GM21529 (cell line): Measurements from ENCODE around the gene LMAN2.
"Not testable (repeated sequence)": the region's sequence is repeated elsewhere in the genome, so short reads cannot be mapped to it uniquely, and the experiment has no call there.

ENCODE experiments used
- ATAC-seq: cut with Tn5 transposase; IDR thresholded peaks from one replicate; pipeline ENCODE4 v1.9.1; 2021; ENCODE audit not compliant: unreplicated experiment

LMAN2 gene

DNA sequence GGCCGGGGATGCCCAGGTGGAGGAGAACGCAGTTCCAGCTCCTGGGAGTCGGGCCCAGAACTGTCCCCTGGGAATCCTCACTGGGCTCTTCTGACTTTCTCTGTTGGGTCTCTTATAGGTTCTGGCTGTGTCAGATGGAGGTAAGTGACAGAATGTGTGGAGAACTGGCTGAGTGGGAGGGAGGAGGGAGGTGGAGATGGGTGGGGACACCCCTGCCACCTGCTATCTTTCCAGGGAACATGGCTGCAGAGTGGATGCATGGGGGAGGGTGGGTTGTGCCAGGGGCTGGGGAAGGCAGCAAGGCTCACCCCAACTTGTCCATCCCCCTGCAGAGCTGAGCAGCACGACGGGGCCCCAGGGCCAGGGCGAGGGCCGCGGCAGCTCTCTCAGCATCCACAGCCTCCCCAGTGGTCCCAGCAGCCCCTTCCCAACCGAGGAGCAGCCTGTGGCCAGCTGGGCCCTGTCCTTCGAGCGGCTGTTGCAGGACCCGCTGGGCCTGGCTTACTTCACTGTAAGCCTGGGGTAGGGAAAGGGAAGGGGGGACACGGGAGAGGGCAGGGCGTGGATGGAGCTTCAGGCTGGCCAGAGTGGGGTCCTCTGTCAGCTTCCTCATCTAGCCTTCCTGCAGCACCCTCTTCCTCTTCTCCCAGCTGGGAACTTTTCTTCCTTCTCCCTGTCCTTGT is 14.5 kb upstream of the LMAN2 start:
- ATAC-seq = no peak

DNA sequence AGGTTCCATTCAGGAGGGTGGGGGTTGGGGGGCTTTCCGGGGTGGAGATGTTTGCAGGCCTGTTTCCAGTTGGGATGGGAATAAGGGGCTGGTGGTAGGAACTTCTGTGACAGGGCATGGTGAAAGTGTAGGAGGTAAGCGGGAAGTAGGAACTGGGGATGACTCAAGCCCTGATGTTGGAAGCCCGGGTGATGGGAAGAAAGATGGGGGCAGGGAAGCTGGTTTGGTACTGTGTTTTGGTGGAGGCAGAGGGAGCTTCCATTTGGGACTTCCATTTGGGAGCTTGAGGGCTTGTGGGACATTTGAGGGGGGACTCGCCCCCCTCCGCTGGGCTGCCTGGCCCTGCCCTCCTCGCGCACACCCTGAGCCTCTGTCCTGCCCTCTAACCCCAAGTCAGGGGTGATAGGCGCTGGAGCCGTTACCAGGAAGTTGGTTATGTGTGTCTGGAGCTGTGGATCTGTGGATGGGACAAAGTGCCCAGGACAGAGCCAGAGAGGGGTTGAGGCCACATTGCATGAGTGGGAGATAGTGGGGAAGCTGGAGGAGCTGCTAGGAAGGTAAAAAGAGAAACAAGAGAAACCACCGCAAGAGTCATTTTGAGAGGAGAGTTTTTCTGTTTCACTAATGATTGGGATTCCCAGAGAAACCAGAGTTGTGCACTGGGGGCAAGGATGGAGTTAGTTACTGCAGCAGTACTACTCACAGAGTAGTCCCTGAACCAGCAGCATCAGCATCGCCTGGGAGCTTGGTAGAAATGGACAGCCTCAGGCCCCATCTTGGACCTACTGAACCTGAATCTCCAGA is 12.9 kb upstream of the LMAN2 start:
- peak; percentile 39 for ATAC-seq

DNA sequence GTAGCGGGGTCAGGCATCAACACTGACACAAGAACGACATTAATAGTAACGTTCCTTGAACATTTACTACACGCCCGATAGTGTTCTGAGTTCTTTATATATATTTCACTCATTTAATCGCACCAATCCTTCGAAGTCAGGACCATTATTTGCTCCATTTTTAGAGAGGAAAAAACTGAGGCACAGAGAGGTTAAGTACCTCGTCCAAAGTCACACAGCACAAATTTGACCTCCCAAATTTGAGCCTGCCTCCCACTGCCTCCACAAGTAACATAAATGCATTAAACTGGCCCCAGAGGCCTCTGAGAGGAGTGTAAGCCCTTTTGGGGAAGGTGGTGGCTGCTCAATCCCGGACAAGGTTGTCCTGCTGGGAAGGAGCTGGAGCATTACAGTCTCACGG is 12.1 kb upstream of the LMAN2 start:
- no peak for ATAC-seq

DNA sequence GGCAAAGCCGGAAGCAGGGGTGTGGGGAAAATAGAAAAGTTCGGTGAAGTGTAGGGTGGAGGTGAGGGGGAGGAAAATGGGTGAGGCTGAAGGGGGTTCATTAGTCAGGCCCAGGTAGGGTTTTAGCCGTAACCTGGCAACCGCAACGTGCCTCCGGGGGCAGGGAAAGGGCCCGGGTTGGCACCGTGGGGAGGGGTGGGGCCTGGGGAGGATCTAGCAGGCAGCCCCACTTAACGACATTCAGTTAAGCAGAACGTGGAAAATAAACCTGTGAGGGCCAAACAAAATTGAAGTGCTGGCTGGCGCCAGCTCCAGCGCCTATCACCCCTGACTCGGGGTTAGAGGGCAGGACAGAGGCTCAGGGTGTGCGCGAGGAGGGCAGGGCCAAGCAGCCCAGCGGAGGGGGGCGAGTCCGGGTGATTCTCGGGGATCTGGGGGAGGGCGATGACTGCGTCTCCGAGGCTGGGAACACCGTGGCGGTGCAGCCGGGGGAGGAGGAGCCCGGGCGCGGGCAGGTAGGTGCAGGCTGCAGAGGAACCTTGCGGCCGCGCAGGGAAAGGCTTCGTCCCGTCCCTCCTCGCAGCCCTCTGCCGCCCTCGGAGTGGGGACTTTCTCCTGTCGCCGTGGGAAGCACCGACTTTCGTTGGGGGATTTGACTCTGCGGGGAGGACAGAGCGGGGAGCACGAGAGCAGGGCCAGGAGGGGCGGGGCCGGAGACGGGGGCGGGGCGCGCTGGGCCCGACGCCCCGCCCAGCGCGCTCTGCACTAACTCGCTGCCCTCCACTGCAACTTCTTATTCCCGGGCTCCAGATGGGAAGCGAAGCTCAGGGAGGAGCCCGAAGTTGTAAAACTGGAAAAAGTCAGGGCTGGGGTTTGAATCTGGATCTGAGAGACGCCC is 11.4 kb upstream of the LMAN2 start:
- peak; percentile 38 for ATAC-seq

DNA sequence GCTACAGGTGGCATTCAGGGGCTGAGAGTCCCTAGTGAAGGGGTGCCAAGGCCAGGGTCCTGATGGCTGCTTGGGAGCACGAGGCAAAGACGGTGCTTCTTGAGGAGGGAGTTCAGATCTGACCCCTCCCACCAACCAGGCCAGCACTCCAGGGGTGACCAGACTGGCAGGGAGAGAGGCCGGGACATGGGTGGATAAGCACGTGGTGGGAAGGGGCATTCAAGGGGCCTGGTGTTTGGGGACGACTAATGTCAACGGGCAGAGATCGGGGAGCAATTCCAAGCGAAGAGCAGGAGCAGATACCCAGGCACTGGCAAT is 10.8 kb upstream of the LMAN2 start:
- no peak for ATAC-seq

DNA sequence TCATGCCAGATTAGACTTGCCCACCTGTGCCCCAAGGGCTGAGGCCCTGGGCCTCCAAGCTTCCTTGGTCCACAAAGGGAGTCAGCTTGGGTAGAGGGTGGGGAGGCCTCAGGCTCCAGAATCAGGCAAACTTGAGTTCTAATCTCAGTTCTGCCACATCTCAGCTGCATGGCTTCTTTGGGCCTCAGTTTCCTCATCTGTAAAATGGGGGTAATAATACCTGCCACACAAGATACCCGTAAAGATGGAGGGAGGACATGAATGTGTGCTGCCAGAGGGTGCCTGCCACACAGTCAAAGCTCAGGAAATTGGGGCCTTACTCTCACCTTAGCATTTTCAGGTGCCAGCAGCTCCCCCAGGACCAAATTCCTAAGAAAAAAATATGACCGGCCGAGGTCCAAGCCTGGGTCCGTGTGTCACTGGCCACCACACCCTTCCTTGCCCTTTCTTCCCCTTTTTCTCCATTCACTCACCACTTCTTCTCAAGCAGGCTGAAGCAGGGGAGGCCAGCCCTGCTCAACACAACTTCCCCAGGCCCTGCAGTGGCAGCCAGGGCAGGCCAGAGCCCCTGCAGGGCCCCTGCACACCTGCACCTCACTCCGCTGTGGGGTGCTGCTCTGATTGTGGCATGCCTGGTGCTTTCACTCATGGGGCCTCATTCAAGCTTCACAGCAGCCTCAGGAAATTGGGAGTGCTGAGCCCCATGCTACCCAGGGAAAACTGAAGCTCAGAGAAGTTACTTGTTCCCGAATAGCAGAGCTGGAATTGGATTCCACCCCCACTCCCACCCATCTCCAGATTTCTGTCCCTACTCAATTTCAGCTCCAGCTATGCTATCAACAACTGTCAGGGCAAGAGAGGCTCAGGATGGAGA is 10.2 kb upstream of the LMAN2 start:
- no peak for ATAC-seq

DNA sequence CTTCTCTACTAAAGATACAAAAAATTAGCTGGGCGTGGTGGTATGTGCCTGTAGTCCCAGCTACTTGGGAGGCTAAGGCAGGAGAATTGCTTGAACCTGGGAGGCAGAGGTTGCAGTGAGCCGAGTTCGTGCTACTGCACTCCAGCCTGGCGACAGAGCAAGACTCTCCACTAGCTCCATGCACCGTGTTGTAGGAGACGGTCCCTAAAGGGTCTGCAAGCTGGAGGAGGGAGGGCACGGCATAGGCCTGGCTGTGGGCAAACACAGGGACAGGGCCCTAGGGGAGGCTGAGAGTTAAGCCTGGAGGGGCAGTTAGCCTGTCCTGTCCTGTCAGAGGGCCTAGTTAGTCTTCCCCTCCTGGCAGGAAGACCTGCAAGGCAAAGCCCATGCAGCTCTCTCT is 9.3 kb upstream of the LMAN2 start:
- ATAC-seq = not testable (repeated sequence)

DNA sequence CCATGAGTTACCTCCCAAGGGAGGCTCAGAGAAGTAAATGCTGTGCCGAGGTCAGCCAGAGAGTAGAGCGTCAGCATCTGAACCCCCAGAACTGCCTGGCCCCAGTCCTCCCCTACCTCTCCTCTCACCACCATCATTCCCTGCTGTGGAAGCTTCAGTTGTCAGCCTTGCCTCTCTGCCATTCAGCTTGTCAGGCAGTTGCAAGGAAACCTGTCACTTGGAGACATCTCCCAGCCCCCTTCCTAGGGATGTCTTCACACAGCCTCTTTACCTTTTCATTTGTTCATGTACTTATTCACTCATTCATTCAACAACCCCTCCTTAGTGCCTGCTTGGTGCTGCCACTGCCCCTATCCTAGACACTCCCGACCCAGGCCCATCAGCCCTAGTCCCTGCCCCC is 8.4 kb upstream of the LMAN2 start:
- no peak for ATAC-seq

DNA sequence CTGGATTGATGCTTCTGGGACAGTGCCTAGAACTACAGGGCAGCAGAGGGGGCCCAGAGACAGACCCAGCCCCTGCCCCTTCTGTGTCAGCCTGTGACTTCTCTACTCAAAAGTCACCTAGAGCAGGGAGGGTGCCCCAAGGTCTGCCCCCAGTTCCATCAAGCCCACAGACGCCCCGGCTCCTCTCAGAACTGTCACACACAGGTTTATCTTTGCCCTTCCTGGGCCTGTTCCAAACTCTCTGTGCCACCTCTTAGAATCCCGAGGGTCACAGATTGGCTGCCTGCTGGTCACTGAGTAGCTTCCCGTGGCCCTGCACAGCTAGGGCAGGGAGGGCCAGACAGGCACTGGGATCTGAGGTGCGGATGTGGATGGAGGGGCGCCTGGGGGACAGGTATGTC is 8.0 kb upstream of the LMAN2 start:
- ATAC-seq = no peak

DNA sequence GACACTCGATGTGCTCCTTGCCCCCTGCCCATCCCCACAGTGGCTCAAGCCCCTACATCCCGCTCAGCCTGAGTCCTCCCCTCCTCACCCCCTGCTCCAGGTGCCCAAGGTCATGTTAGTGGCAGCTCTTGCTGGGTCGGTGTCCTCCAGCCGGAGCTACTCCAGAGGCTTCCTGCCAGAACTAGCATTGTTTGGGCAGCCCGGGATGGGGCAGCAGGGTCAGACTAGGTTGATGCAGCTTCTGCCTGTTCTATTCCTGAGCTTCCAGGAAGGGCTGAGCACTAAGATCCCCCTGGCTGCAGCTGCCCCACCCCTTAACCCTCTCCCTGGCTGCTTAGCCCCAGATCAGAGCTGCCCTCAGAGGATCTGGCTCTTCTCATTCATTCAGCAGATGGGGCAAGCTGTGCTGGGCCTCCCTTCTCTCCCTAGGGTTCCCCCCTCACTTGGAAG is 6.9 kb upstream of the LMAN2 start:
- ATAC-seq = no peak

DNA sequence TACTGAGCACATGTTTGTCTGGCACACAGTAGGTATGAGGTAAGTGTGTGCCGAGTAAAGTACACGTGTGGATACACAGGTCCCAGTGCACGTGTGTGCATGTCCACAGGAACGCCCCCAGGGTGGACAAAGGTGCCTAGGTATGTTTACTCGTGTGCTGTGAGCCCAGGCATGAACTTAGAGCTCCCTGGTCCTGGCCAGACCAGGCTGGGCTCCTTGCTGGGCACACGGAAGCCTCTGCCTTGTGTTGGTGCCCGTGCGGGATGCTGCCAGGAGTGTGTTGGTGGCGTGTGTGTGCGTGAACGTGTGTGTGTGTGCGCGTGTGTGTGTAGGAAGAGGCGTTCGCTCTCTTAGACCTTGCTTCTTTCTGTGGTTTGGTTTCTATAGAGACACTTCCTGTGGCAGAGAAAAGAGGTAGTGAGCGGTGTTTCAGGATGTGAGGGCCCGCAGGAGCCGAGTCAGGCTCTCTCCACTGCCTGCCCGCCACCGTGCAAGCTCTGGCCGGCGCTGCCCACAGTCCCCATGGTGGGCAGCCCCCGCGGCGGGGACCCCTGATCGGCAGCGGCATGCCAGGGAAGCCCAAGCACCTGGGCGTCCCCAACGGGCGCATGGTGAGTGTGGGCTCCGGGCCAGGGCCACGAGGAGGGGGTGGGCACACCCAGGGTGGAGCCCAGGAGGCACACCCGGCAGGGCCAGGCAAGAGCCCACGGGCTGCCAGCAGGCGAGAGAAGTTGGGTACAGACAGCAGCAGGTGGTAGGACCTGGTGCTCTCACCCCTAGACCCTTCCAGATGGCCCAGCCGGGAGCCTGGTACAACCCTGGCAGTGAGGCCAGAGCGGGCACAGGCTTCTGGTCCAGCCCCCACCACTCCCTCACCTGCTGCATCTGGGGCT is 6.2 kb upstream of the LMAN2 start, which contains the start of gene RGS14:
TSS of gene RGS14 (plus strand) at position 466 of the 893 bp plus-strand sequence. CDS start at position 567, 101 bp downstream.
- ATAC-seq = peak; percentile 93

DNA sequence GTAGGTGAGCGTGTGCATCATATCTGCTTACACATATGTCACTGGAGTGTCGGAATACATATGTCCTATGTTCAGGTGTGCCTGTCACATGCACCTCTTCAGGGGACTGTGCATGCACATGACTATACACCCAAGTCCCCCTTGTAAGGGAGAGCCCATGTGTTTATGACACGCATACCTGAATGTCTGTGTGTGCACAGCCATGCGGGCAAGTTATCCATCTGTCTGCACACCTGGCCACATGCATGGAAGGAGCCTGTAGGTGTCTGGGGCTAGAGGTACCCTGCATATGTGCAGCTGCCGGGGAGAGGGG is 5.6 kb upstream of the LMAN2 start:
- ATAC-seq = no peak

DNA sequence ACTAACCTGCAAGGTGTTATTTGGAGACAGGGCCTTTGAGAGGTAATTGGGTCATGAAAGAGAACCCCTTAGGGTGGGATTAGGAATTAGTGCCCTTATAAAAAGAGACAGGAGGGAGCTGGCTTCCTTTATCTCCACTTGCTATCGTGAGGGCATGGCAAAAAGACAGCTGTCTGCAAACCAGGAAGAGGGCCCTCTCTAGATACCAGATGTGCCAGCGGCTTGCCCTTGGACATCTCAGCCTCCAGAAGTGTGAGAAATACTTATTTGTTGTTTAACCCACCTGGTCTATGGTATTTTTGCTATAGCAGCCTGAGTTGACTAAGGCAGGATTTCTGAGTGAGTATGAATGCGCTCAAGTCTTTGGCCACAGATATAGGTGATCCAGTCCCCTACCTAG is 5.3 kb upstream of the LMAN2 start:
- no peak for ATAC-seq

DNA sequence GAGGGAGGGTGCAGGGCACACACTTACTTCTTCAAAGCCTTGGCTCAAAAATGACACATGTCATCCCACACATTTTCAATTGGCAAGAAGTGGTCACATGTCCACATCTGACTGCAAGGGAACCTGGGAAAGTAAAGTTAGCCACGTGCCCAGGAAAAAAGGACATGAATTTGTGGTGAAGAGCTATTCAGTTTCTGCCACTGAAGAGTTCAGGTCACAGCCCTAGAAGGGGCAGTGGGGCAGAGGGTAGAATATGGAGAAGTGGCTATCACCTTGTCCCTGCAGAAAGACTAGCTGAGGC is 4.3 kb upstream of the LMAN2 start:
- no peak for ATAC-seq

DNA sequence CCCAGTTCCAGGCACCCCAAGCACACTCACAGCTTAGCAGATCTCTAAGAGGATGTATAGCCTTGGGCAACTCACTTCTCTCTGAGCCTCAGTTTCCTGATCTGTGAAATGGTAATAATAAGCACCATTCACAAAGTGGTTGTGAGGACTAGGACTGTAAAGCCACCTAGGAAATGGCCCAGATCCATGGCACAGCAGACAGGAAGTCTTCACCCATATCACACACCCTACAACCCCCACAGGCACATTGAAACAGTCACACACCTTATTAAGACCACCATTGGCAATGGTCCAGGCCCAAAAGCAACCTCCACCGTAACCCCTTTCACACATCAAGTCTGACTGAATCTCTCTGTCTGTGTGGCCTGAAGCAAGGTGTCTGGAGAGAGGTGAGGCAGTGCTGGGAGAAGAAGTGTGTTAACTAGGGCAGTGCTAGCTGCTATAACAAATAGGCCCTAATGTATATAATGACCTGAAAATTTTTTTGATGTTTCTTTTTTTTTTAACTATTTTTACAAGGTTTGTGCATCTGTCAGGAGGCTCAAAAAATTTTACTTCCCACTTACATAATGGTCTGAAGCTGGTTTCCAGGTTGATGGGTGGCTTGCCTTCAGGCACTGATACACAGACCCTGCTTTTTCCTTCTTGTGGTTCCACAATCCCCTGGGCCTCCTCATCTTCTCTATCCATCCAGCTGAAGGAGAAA is 3.8 kb upstream of the LMAN2 start:
- ATAC-seq = no peak

DNA sequence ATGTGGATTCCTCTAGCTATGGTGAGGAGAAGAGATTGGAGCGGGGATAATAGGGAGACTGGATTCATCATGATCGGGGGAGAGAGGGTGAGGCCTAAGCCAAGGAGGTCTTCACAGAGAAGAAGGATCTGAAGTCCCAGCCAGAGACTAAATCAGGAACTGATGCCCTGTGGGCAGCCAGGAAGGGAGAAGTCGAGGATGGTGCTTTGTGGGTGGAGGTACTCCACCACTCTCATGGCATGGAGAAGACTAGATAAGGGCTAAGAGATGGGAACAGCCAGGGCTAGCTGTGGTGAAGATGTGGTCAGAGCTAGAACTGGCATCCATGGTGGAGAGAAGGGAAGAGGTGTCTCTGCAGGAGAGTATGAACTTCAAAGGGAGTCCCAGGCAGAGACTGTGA is 3.2 kb upstream of the LMAN2 start:
- ATAC-seq = no peak

DNA sequence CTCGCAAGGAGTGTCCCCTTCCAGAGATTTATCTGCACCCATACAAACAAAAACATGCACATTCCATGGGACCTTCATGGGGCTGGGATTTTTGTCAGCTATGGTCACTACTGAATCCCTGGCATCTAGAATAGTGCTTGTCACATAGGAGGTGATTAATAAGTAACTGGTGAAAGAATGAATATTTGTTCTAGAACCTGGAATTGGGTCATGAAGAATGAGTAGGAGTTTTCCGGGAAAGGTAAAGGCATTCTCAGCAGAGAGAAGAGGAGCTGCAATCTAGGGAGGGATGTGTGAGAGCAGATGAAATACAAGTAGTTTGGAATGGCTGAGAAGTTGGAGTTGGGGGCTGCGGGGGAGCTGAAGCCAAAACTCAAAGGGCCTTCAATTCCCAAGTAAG is 2.8 kb upstream of the LMAN2 start:
- ATAC-seq = no peak

DNA sequence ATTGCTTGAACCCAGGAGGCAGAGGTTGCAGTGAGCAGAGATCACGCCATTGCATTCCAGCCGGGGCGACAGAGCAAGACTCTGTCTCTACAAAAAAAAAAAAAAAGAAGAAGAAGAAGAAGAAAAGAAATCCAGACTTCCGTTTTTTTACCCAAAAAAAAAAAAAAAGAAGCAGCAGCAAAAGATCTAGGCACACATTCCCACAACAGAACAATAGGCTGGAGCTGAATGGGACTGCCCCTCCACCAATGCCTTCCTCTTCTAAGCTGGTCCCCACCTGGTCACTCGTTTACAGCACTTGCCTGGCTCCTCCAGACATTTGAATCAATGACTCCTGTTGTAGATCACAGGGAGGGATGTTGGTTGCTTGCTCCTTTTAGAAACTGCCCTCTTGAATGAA is 1.6 kb upstream of the LMAN2 start:
- ATAC-seq = no peak

DNA sequence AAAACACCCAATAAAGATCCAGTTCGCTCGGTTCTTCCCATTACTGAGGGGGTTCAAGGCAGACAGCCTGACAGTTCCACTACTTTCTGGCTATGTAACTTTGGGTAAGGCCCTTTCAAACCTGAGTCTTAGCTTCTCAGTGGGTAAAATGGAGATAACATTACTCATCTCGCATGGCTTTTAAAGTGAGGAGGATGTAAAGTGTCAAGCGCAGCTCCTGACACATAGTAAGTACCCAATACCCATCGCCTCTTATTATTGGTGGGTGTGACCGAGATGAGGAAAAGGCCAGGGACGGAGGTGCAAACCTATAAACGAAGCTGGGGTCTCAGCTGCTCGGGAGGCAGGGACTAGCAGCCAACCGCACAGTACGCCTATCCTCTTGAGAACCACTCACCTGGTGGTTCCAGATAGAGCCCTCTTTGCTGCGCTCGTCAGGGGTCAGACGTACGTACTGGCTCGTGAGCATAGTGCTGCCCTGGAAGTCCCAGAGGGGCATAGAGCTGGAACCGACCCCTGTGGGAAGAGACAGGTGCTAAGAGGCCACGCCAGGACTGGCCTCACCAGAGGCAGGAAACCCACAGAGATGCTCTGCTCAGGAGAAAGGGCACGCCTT is 584 bp downstream of the LMAN2 start:
- ATAC-seq = no peak
